NCI-H2081 treated with DMSO at 0.1 percent for 48 hours (cell line): Measurements from ENCODE around the gene RWDD3.

Source experiments
- DNase-seq: peaks from one replicate; lab custom pipeline; 2025; lab: John Stamatoyannopoulos, UW

Gene RWDD3

GRCh38 chr1:95233737-95234500 is at the start of gene RWDD3:
TSS of gene RWDD3 (plus strand) at chr1:95234210. CDS start at chr1:95234231, 21 bp downstream.
- no peak for DNase-seq

GRCh38 chr1:95186149-95186548 is 47.9 kb upstream of the RWDD3 start:
- DNase-seq = no peak

- DNase-seq = no peak
These were observed 40.4 kb upstream of the RWDD3 start for GRCh38 chr1:95193591-95193990.

- no peak for DNase-seq
These were observed 39.0 kb upstream of the RWDD3 start for GRCh38 chr1:95195046-95195445.

GRCh38 chr1:95196017-95196416 is 38.0 kb upstream of the RWDD3 start:
- no peak for DNase-seq

GRCh38 chr1:95197616-95198252 is 36.3 kb upstream of the RWDD3 start:
- no peak for DNase-seq

GRCh38 chr1:95201905-95202304 is 32.1 kb upstream of the RWDD3 start:
- DNase-seq = no peak

GRCh38 chr1:95203908-95204437 is 30.0 kb upstream of the RWDD3 start:
- DNase-seq = no peak

GRCh38 chr1:95206514-95206913 is 27.5 kb upstream of the RWDD3 start:
- DNase-seq = no peak

- no peak for DNase-seq
These were observed 26.6 kb upstream of the RWDD3 start for GRCh38 chr1:95207223-95207935.

- no peak for DNase-seq
These were observed 25.1 kb upstream of the RWDD3 start for GRCh38 chr1:95208876-95209275.

- DNase-seq = no peak
These were observed 24.7 kb upstream of the RWDD3 start for GRCh38 chr1:95209291-95209690.

GRCh38 chr1:95216292-95216990 is 17.6 kb upstream of the RWDD3 start:
- no peak for DNase-seq

- no peak for DNase-seq
These were observed 16.6 kb upstream of the RWDD3 start for GRCh38 chr1:95217371-95217770.

GRCh38 chr1:95219407-95219806 is 14.6 kb upstream of the RWDD3 start:
- DNase-seq = no peak

- DNase-seq = no peak
These were observed 12.7 kb upstream of the RWDD3 start for GRCh38 chr1:95221306-95221705.

GRCh38 chr1:95222629-95223028 is 11.4 kb upstream of the RWDD3 start:
- no peak for DNase-seq

- DNase-seq = no peak
These were observed 10.9 kb upstream of the RWDD3 start for GRCh38 chr1:95223110-95223509.

GRCh38 chr1:95226781-95227660 is 7.0 kb upstream of the RWDD3 start:
- DNase-seq = no peak

- no peak for DNase-seq
These were observed 5.0 kb upstream of the RWDD3 start for GRCh38 chr1:95229037-95229436.

GRCh38 chr1:95229706-95230105 is 4.3 kb upstream of the RWDD3 start:
- no peak for DNase-seq
